HepG2 (cell line): ENCODE data around the gene KIF19. TPM values are rescaled to one million over a fixed set of nuclear protein-coding genes. Genes with fewer than 3 reads are reported as not detected.

ENCODE experiments used
- ADNP ChIP-seq: sonication (generic); formaldehyde crosslinking; IDR thresholded peaks from 2 replicates; pipeline ENCODE4 v1.4.0; 2020; ENCODE audit warnings: missing genetic modification reagents
- CCDC6 ChIP-seq: sonication (generic); formaldehyde crosslinking; IDR thresholded peaks from 2 replicates; pipeline ENCODE4 v1.8.1; 2022; ENCODE audit warnings: mild to moderate bottlenecking, missing genetic modification reagents, moderate library complexity
- ETV6 ChIP-seq: sonication (generic); formaldehyde crosslinking; conservative IDR thresholded peaks from 2 replicates; pipeline ENCODE4 v1.4.0; 2020; ENCODE audit warnings: missing genetic modification reagents
- FOXP1 ChIP-seq, 2 experiments: fragments of 450-650 bp in 1 of 2; IDR thresholded peaks; 2 replicates each; pipeline ENCODE4 v1.6.1; 2017 to 2018; ENCODE audit warnings: antibody characterized with exemption in 1 of 2
- MEIS2 ChIP-seq: sonication (generic); formaldehyde crosslinking; IDR thresholded peaks from 2 replicates; pipeline ENCODE4 v1.9.0; 2021; ENCODE audit warnings: mild to moderate bottlenecking, missing genetic modification reagents
- PRMT3 ChIP-seq: sonication (generic); formaldehyde crosslinking; IDR thresholded peaks from 2 replicates; pipeline ENCODE4 v1.8.1; 2022; ENCODE audit warnings: low read depth, mild to moderate bottlenecking, moderate library complexity, missing genetic modification reagents, borderline replicate concordance
- PTBP1 ChIP-seq: fragments of 200-400 bp; formaldehyde crosslinking; IDR thresholded peaks from 2 replicates; pipeline ENCODE4 v1.6.1; 2018; ENCODE audit warnings: low read length, low read depth; ENCODE audit not compliant: poor library complexity, severe bottlenecking
- RAD21 ChIP-seq: fragments of 450-650 bp; formaldehyde crosslinking; IDR thresholded peaks from 2 replicates; pipeline ENCODE4 v1.5.0; 2020; ENCODE audit warnings: mild to moderate bottlenecking
- REPIN1 ChIP-seq: sonication (generic); formaldehyde crosslinking; IDR thresholded peaks from 2 replicates; pipeline ENCODE4 v1.8.0; 2022; ENCODE audit warnings: missing genetic modification reagents, low read depth, mild to moderate bottlenecking, borderline replicate concordance
- SAP130 ChIP-seq: IDR thresholded peaks from 2 replicates; pipeline ENCODE4 v1.6.1; 2016; ENCODE audit warnings: low read depth
- SMC3 ChIP-seq: IDR thresholded peaks from 2 replicates; pipeline ENCODE4 v1.6.1; 2011; ENCODE audit warnings: low read length, improper control_type of control experiment
- STAG1 ChIP-seq: sonication (generic); formaldehyde crosslinking; IDR thresholded peaks from 2 replicates; pipeline ENCODE4 v1.4.0; 2020; ENCODE audit warnings: missing genetic modification reagents
- TRIM24 ChIP-seq: sonication (generic); formaldehyde crosslinking; IDR thresholded peaks from 2 replicates; pipeline ENCODE4 v1.8.0; 2022; ENCODE audit warnings: mild to moderate bottlenecking, missing genetic modification reagents
- ZFP1 ChIP-seq: IDR thresholded peaks from 2 replicates; pipeline ENCODE4 v1.6.1; 2016
- ZNF33A ChIP-seq: sonication (generic); formaldehyde crosslinking; IDR thresholded peaks from 2 replicates; pipeline ENCODE4 v1.5.1; 2020; ENCODE audit warnings: missing genetic modification reagents, mild to moderate bottlenecking, moderate library complexity, borderline replicate concordance
- ZNF770 ChIP-seq: sonication (generic); formaldehyde crosslinking; IDR thresholded peaks from 2 replicates; pipeline ENCODE4 v1.5.0; 2020; ENCODE audit warnings: mild to moderate bottlenecking, missing genetic modification reagents
- polyA plus RNA-seq, 8 experiments: library from polyadenylated mRNA; depleted of rRNA in 3 of 8; stranded (reverse) in 7 of 8; unstranded in 1 of 8; fragments of >200 nt; fragmentation: Illumina TruSeq in 4 of 8; extraction: Trizol in 4 of 8; gene quantifications; 2 replicates each; pipeline versions ENCODE4 v1.2.1 to v1.2.3, GENCODE V29; 2011 to 2016; ENCODE audit warnings: low read depth in 4 of 8, missing spikeins in 1 of 8, mixed read lengths in 1 of 8; ENCODE audit not compliant: insufficient read depth in 1 of 8
- total RNA-seq, 5 experiments: library from RNA; depleted of rRNA; stranded (reverse); fragments of >200 nt; fragmentation: Illumina TruSeq; extraction: Trizol; gene quantifications; 2 replicates each; pipeline ENCODE4 v1.2.3, GENCODE V29; 2016; ENCODE audit warnings: low read depth in 1 of 5

The KIF19 gene
- total and polyA plus RNA-seq, 2 of the 13 experiments (the other 11 are each of a cell fraction or from before 2014, with no cell fraction given) = not detected

- TF ChIP-seq SAP130 (CRISPR knock-in tag) (peak; percentile 23; the same call in 1 of the 2 replicates), SMC3 (peak; percentile 63), ZFP1 (no peak), RAD21 (CRISPR knock-in tag) (0 out of 2 replicates have a peak, but pooled peaks have one; percentile 24), REPIN1 (0 out of 2 replicates have a peak, but pooled peaks have one; percentile 26), CCDC6 (CRISPR knock-in tag) (no peak), MEIS2 (no peak), ZNF770 (CRISPR knock-in tag) (no peak), PRMT3 (CRISPR knock-in tag) (no peak), PTBP1 (no peak), ETV6 (CRISPR knock-in tag) (no peak), FOXP1 (IDR thresholded peaks at IDR 0.05) (no peak), FOXP1 (CRISPR knock-in tag; IDR thresholded peaks at IDR 0.05) (no peak), ZNF33A (CRISPR knock-in tag) (no peak), TRIM24 (CRISPR knock-in tag) (no peak), STAG1 (peak; percentile 41), ADNP (no peak)
These were observed 29.5 kb upstream of the KIF19 start (continued) for GRCh38 chr17:74296548-74296936.
